Measurements from ENCODE around the gene PRAMEF2.
"Not testable (repeated sequence)": the region's sequence is repeated elsewhere in the genome, so short reads cannot be mapped to it uniquely, and the experiment has no call there.

PRAMEF2 gene

GRCh38 chr1:12856786-12857185 lies at the start of gene PRAMEF2:
TSS of gene PRAMEF2 (plus strand) at chr1:12857086. CDS start at chr1:12859010, 1,924 bp downstream.
- DNase-seq: not testable (repeated sequence)

GRCh38 chr1:12809933-12810332 lies 47.0 kb upstream of the PRAMEF2 start:
- DNase-seq: no peak

- DNase-seq: no peak
Observed at GRCh38 chr1:12810691-12811408, 46.0 kb upstream of the PRAMEF2 start.

- no peak for DNase-seq
Observed at GRCh38 chr1:12811409-12811784, 45.5 kb upstream of the PRAMEF2 start.

GRCh38 chr1:12819061-12819460 lies 37.8 kb upstream of the PRAMEF2 start:
- DNase-seq: not testable (repeated sequence)

- DNase-seq: not testable (repeated sequence)
Observed at GRCh38 chr1:12831310-12831709, 25.6 kb upstream of the PRAMEF2 start, which contains the start of gene PRAMEF11. TSS of gene PRAMEF11 (minus strand) at chr1:12831410. CDS start at chr1:12828789, 2,621 bp downstream.

GRCh38 chr1:12833251-12833650 lies 23.6 kb upstream of the PRAMEF2 start:
- not testable (repeated sequence) for DNase-seq

- not testable (repeated sequence) for DNase-seq
Observed at GRCh38 chr1:12848620-12849019, 8.3 kb upstream of the PRAMEF2 start, which contains the start of gene HNRNPCL1. TSS of gene HNRNPCL1 (minus strand) at chr1:12848720. CDS start at chr1:12848289, 431 bp downstream.

GRCh38 chr1:12851779-12852178 lies 5.1 kb upstream of the PRAMEF2 start:
- DNase-seq: no peak

- DNase-seq: not testable (repeated sequence)
Observed at GRCh38 chr1:12863131-12863880, 6.4 kb downstream of the PRAMEF2 start.

GRCh38 chr1:12878453-12878852 lies 21.6 kb downstream of the PRAMEF2 start:
- DNase-seq: not testable (repeated sequence)

- DNase-seq: not testable (repeated sequence)
Observed at GRCh38 chr1:12886101-12886500, 29.2 kb downstream of the PRAMEF2 start, which contains the start of gene PRAMEF4. TSS of gene PRAMEF4 (minus strand) at chr1:12886201. CDS start at chr1:12883394, 2,807 bp downstream.

- not testable (repeated sequence) for DNase-seq
Observed at GRCh38 chr1:12898170-12898569, 41.3 kb downstream of the PRAMEF2 start, which contains the start of gene PRAMEF10. TSS of gene PRAMEF10 (minus strand) at chr1:12898270. CDS start at chr1:12895847, 2,423 bp downstream.

- not testable (repeated sequence) for DNase-seq
Observed at GRCh38 chr1:12899186-12899585, 42.3 kb downstream of the PRAMEF2 start.

- not testable (repeated sequence) for DNase-seq
Observed at GRCh38 chr1:12903793-12904572, 47.1 kb downstream of the PRAMEF2 start.
